GM18517 (cell line): ENCODE measurements around the gene LTV1.
"Not testable (repeated sequence)": the region's sequence is repeated elsewhere in the genome, so short reads cannot be mapped to it uniquely, and the experiment has no call there.

Experiments used
- ATAC-seq: cut with Tn5 transposase; IDR thresholded peaks from one replicate; pipeline ENCODE4 v1.9.1; 2021; ENCODE audit warnings: mild to moderate bottlenecking, moderate library complexity; ENCODE audit not compliant: unreplicated experiment

LTV1 gene

GRCh38 chr6:143840595-143841265 lies 2.4 kb upstream of the LTV1 start:
- no peak for ATAC-seq

GRCh38 chr6:143842461-143842901 lies 657 bp upstream of the LTV1 start:
- ATAC-seq, result no peak

GRCh38 chr6:143843677-143843999 lies 500 bp downstream of the LTV1 start:
- peak; percentile 7 for ATAC-seq

- no peak for ATAC-seq
These were observed 868 bp downstream of the LTV1 start for GRCh38 chr6:143844006-143844405.

- ATAC-seq, result no peak
These were observed 1.9 kb downstream of the LTV1 start for GRCh38 chr6:143845033-143845432.

- ATAC-seq, result not testable (repeated sequence)
These were observed 8.6 kb downstream of the LTV1 start for GRCh38 chr6:143851706-143852105.

- ATAC-seq, result not testable (repeated sequence)
These were observed 11.9 kb downstream of the LTV1 start for GRCh38 chr6:143855057-143855456.

GRCh38 chr6:143856762-143857161 lies 13.6 kb downstream of the LTV1 start:
- not testable (repeated sequence) for ATAC-seq

GRCh38 chr6:143857651-143858050 lies 14.5 kb downstream of the LTV1 start:
- no peak for ATAC-seq

- ATAC-seq, result no peak
These were observed 16.9 kb downstream of the LTV1 start for GRCh38 chr6:143859891-143860660.

- ATAC-seq, result no peak
These were observed 20.6 kb downstream of the LTV1 start for GRCh38 chr6:143863771-143864170.

- ATAC-seq, result no peak
These were observed 21.1 kb downstream of the LTV1 start, which contains the start of gene ZC2HC1B for GRCh38 chr6:143864234-143864633. ZC2HC1B (plus strand) TSS chr6:143864474; CDS start chr6:143864540, 66 bp downstream.

GRCh38 chr6:143867236-143867635 lies 24.1 kb downstream of the LTV1 start:
- no peak for ATAC-seq

- not testable (repeated sequence) for ATAC-seq
These were observed 25.7 kb downstream of the LTV1 start for GRCh38 chr6:143868808-143869207.

GRCh38 chr6:143871202-143871730 lies 28.1 kb downstream of the LTV1 start:
- ATAC-seq, result not testable (repeated sequence)

- ATAC-seq, result peak; percentile 99
These were observed 29.1 kb downstream of the LTV1 start for GRCh38 chr6:143872201-143872600.

- not testable (repeated sequence) for ATAC-seq
These were observed 30.5 kb downstream of the LTV1 start for GRCh38 chr6:143873600-143873999.

- ATAC-seq, result not testable (repeated sequence)
These were observed 31.4 kb downstream of the LTV1 start for GRCh38 chr6:143874503-143874902.

GRCh38 chr6:143877584-143878271 lies 34.6 kb downstream of the LTV1 start:
- ATAC-seq, result no peak

GRCh38 chr6:143878272-143878760 lies 35.2 kb downstream of the LTV1 start:
- no peak for ATAC-seq

GRCh38 chr6:143880412-143880811 lies 37.3 kb downstream of the LTV1 start:
- ATAC-seq, result no peak
